NCI-H2196 treated with DMSO at 0.1 percent for 48 hours (cell line): ENCODE results near the gene GSPT1.
"Not testable (repeated sequence)": the region's sequence is repeated elsewhere in the genome, so short reads cannot be mapped to it uniquely, and the experiment has no call there.

Experiments used
- DNase-seq: peaks from one replicate; lab custom pipeline; 2025; ENCODE audit not compliant: unreplicated experiment; lab: John Stamatoyannopoulos, UW

Gene GSPT1

GRCh38 chr16:11862489-11862888 lies 53.3 kb downstream of the GSPT1 start:
- no peak for DNase-seq

- no peak for DNase-seq
These were observed 58.6 kb downstream of the GSPT1 start for GRCh38 chr16:11857161-11857560.

- DNase-seq: no peak
These were observed 63.5 kb downstream of the GSPT1 start for GRCh38 chr16:11852092-11852809.

- DNase-seq: peak; percentile 76
These were observed 64.3 kb downstream of the GSPT1 start, which contains the start of gene RSL1D1 for GRCh38 chr16:11851294-11852091. Gene RSL1D1, minus strand, starts transcription at chr16:11851542. Its CDS starts 30 bp downstream, at chr16:11851512.

- no peak for DNase-seq
These were observed 66.9 kb downstream of the GSPT1 start for GRCh38 chr16:11848842-11849241.

- DNase-seq: no peak
These were observed 71.3 kb downstream of the GSPT1 start for GRCh38 chr16:11844499-11844898.

- DNase-seq: no peak
These were observed 71.9 kb downstream of the GSPT1 start for GRCh38 chr16:11843861-11844260.

- no peak for DNase-seq
These were observed 72.5 kb downstream of the GSPT1 start for GRCh38 chr16:11843206-11843605.

GRCh38 chr16:11841026-11841425 lies 74.7 kb downstream of the GSPT1 start:
- DNase-seq: no peak

- no peak for DNase-seq
These were observed 79.0 kb downstream of the GSPT1 start for GRCh38 chr16:11836650-11837244.

- DNase-seq: no peak
These were observed 79.7 kb downstream of the GSPT1 start for GRCh38 chr16:11835891-11836649.

GRCh38 chr16:11835309-11835708 lies 80.4 kb downstream of the GSPT1 start:
- DNase-seq: no peak

GRCh38 chr16:11833951-11834695 lies 81.6 kb downstream of the GSPT1 start:
- no peak for DNase-seq

- DNase-seq: no peak
These were observed 87.1 kb downstream of the GSPT1 start for GRCh38 chr16:11828696-11829095.

- DNase-seq: not testable (repeated sequence)
These were observed 90.1 kb downstream of the GSPT1 start for GRCh38 chr16:11825520-11826165.

- no peak for DNase-seq
These were observed 91.4 kb downstream of the GSPT1 start for GRCh38 chr16:11824362-11824761.

GRCh38 chr16:11823645-11824044 lies 92.1 kb downstream of the GSPT1 start:
- not testable (repeated sequence) for DNase-seq

- no peak for DNase-seq
These were observed 96.0 kb downstream of the GSPT1 start for GRCh38 chr16:11819798-11820197.

GRCh38 chr16:11818970-11819369 lies 96.8 kb downstream of the GSPT1 start:
- not testable (repeated sequence) for DNase-seq
